ENCODE measurements around the gene NPVF.

Gene NPVF

GRCh38 chr7:25234336-25234735 lies 6.0 kb upstream of the NPVF start:
- DNase-seq (ENCODE audit: low spot score) = no peak

- DNase-seq (ENCODE audit: low spot score) = no peak
Observed at GRCh38 chr7:25223206-25223605, 5.1 kb downstream of the NPVF start.

- DNase-seq (ENCODE audit: low spot score) = no peak
Observed at GRCh38 chr7:25222666-25223065, 5.6 kb downstream of the NPVF start.

GRCh38 chr7:25221009-25221408 lies 7.3 kb downstream of the NPVF start:
- no peak for DNase-seq (ENCODE audit: low spot score)

- no peak for DNase-seq (ENCODE audit: low spot score)
Observed at GRCh38 chr7:25218191-25218590, 10.1 kb downstream of the NPVF start.

- peak; percentile 52 for DNase-seq (ENCODE audit: low spot score)
Observed at GRCh38 chr7:25216837-25217236, 11.4 kb downstream of the NPVF start.

- no peak for DNase-seq (ENCODE audit: low spot score)
Observed at GRCh38 chr7:25215694-25216335, 12.5 kb downstream of the NPVF start.

- DNase-seq (ENCODE audit: low spot score) = no peak
Observed at GRCh38 chr7:25208525-25209221, 19.6 kb downstream of the NPVF start.

GRCh38 chr7:25207887-25208286 lies 20.4 kb downstream of the NPVF start:
- DNase-seq (ENCODE audit: low spot score) = no peak

- DNase-seq (ENCODE audit: low spot score) = no peak
Observed at GRCh38 chr7:25206765-25207164, 21.5 kb downstream of the NPVF start.

GRCh38 chr7:25196132-25196896 lies 32.0 kb downstream of the NPVF start:
- DNase-seq (ENCODE audit: low spot score) = no peak

GRCh38 chr7:25194036-25194435 lies 34.2 kb downstream of the NPVF start:
- DNase-seq (ENCODE audit: low spot score) = no peak

- DNase-seq (ENCODE audit: low spot score) = no peak
Observed at GRCh38 chr7:25192043-25192442, 36.2 kb downstream of the NPVF start.

GRCh38 chr7:25189197-25189596 lies 39.1 kb downstream of the NPVF start:
- DNase-seq (ENCODE audit: low spot score) = no peak

GRCh38 chr7:25187932-25188331 lies 40.4 kb downstream of the NPVF start:
- DNase-seq (ENCODE audit: low spot score) = no peak

- DNase-seq (ENCODE audit: low spot score) = no peak
Observed at GRCh38 chr7:25186436-25186835, 41.9 kb downstream of the NPVF start.

- no peak for DNase-seq (ENCODE audit: low spot score)
Observed at GRCh38 chr7:25181532-25181931, 46.8 kb downstream of the NPVF start.

- DNase-seq (ENCODE audit: low spot score) = no peak
Observed at GRCh38 chr7:25180946-25181345, 47.3 kb downstream of the NPVF start.

GRCh38 chr7:25180592-25180923 lies 47.7 kb downstream of the NPVF start:
- no peak for DNase-seq (ENCODE audit: low spot score)

- DNase-seq (ENCODE audit: low spot score) = peak; percentile 94
Observed at GRCh38 chr7:25179771-25180591, 48.3 kb downstream of the NPVF start.

- no peak for DNase-seq (ENCODE audit: low spot score)
Observed at GRCh38 chr7:25179325-25179724, 49.0 kb downstream of the NPVF start.
